ENCODE data around the gene HMGN4.
A peak's percentile ranks its signal among the peaks of the same experiment; 100 is the strongest.
"Not testable (repeated sequence)": the region's sequence is repeated elsewhere in the genome, so short reads cannot be mapped to it uniquely, and the experiment has no call there.

HMGN4 gene

DNA sequence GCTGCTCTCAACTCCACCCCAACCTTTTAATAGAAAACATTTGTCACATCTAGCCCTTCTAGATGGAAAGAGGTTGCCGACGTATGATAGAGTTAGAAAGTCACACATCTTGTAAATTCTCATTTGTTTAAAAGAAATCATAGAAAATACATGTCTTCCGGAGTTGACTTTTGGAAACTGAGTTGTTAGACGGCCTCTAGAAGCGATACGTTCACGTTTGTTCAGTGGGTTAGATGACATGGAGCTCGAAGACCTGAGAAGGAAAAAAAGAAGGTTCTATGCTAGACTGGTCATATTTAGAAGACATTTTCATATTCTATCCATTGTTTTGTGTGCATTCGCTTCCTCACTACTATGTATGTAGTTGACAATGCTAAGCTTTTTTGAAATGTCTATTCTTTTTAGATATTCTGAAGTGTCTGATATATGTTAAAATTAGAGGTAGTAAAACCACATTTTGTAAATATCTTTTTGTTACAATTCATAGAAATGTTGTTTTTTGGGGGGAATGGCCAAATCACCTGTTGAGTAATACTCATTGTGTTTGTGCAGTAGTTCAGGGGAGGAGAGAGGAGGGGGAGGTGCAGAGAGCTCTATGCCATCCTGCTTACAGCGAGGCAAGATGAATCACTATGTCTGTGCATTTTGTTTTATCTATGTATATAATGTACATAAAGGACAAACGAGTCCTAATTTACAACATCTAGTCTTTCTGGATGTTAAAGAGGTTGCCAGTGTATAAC is 15.5 kb upstream of the HMGN4 start:
- not testable (repeated sequence) for DNase-seq

DNA sequence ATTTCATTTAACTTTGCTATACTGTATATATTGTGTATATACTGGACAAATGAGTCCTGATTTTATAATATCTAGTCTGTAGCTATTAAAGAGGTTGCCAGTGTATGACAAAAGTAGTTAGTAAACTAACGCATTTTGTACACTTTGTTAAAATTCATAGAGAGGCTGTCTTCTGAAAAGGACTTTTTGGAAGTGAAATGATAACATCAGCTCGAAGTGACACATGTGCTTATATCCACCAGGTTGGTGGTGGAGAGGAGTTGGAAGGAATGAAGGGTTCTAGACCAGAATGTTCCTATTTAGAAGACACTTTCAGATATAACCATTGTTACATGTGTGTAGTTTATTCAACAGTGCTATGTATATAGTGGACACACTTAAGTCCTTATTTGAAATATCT is 13.9 kb upstream of the HMGN4 start:
- not testable (repeated sequence) for DNase-seq

DNA sequence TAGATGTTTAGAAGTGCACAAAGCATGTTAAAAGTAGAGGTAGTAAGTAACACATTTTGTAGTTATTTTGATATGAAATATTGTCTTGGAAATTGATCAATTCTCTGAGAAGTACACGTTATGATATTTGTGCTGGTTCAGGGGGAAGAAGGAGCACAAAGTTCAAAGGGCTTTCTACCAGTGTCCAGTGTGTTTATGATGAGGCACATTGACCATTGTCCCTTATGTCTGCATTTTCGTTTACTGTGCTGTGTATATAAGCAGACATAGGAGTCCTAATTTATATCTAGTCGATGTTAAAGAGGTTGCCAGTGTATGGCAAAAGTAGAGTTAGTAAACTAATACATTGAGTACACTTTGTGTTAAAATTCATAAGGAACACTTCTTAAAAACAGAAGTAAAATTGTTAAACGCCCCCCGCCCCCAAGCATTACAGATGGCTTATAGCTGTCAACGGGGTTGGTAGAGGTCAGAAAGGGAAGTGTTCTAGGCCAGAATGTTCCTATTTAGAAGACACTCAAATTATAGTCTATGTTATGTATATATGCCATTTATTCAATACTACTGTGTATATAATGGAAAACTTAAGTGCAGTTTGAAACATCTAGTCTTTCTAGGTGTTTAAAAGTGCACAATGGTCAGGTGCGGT is 13.3 kb upstream of the HMGN4 start:
- no peak for DNase-seq

DNA sequence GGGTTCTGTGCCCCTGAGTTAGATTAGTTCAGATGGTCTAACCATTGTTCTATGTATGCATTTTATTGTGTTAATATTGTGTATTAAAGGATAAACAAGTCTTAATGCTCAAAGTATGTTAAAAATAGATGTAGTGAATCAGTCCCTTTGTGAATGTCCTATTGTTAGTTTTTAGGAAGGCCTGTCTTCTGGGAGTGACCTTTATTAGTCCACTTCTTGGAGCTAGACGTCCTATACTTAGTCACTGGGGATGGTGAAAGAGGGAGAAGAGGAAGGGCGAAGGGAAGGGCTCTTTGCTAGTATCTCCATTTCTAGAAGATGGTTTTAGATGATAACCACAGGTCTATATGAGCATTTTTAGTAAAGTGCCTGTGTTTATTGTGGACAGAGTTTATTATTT is 12.3 kb upstream of the HMGN4 start:
- no peak for DNase-seq

DNA sequence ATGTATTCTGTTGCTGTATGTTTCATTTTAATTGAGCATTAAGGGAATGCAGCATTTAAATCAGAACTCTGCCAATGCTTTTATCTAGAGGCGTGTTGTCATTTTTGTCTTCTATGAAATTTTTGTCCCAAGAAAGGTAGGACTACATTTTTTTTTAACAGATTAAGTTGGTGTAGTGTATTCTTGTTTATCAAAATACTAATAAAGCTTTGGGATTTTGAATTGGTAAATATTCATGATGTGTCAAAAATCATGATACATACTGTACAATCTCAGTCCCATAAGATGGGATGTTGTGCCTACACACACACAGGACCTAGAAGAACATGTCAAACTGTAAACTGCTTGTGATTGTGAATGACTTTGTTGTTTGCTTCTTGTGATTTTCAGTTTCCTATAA is 11.2 kb upstream of the HMGN4 start:
- DNase-seq = no peak

DNA sequence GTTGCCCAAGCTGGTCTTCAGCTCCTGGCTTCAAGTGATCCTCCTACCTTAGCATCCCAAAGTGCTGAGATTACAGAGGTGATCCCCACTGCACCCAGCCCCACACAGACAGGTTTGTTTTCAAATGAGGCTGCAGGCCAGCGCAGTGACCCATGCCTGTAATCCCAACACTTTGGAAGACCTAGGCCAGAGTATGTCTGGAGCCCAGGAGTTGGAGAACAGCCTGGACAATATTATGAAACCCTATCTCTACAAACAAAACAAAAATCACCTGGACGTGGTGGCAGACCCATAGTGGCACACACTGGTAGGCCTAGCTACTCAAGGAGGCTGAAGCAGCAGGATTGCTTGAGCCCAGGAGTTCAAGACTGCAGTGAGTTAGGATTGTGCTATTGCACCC is 8.0 kb upstream of the HMGN4 start:
- DNase-seq = no peak

DNA sequence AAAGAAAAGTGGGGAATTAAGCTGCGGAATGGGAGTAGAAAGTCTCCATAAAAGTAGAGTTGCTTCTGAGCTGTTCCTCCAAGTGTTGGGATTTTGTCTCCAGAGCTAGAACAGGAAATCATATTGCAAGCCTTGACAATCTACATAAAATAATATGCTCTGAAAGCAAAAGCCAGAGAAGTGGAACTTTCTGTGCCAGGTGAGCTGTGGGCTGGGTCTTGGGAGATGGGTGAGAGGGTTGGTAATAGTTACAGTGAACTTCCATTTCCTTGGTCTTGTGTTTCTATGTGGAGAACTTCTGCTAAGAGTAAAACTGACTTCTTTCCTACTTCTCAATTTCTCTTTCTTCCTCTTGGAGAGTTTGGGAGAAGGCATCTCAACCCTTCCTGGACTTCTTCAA is 6.3 kb upstream of the HMGN4 start:
- DNase-seq = no peak

DNA sequence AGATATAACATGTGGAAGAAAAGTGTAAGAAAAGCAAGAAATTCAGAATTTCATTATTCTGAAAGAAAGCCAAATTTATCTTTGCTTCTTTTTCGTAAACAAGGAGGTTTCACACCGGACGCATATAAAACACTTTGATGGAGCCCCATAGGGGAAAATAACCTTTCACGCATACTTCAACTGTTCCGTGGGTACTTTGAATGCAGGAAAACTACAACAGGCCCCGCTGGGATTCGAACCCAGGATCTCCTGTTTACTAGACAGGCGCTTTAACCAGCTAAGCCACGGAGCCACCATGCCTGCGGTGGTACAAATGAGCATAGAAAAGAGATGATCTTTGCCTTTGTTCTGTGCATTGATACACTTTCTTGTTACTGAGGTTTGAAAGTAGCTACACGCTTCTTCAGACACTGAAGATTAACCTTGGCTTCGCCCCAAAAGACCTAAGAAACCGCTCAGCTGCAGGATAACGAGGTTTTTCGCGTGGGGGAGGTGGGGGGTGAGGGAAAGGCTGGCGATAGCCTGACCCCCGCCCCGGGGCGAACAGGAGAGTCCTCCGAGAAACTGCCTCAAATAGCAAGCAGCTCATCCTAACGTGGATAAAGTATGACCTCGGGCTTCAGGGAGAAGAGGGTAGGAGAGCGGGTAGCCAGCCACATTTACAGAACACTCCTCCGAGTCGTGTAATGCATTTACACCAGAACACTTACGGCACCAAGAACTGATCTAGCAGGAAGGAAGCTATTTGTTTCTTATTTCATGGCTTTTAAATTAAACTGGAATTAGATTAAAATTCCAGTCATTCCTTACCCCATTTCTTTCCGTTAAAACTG is 5.3 kb upstream of the HMGN4 start:
- DNase-seq = peak; percentile 95

DNA sequence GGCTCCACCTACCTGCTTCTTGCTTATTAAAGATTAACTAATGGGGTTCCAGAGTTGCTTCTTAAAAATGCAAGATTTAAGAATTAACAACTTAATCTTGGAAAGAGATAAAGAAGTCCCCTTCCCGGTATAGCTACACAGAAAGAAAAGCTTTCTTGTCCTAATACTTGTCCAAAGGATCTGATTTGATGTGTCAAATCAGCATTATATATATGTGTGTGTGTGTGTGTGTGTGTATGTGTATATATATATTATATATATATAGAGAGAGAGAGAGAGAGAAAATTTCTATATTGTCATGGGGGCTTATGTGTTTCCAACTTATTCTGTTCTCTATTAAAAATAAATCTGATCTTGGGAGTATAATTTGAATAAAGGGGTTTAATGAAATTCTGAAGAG is 4.6 kb upstream of the HMGN4 start:
- no peak for DNase-seq

DNA sequence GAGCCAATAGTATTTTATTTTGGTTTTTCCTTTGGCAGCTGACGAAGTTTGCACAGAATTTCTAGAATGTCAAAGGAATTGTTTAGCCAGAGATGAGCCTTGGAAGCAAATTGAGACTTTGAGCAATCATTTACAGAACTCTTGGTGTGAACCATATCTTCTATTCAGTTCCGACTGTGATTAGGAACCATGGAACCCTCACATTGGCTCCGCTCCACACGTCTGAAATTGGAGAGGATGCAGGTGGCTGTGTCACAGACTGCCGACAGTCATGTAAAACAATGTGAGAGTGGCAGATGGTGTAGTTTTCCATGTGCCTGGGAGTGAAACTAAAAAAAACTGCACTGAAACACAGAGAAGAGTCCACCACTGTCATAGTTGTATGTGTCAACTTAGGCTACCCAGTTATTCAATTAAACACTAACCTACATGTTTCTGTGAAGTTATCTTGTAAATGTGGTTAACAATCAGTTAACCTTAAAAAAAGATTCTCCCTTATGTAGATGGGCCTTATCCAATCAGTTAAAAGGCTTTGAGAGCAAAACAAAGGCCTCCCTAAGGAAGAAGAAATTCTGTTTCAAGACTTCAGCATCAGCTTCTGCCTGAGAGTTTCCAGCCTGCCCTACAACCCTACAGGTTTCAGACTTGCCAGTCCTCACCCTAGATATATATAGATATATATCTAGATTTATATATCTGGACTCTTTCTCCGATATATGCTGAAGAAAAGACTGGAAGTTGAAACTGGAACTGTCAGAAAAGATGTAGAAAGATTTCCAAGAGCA is 3.3 kb upstream of the HMGN4 start:
- DNase-seq = no peak

DNA sequence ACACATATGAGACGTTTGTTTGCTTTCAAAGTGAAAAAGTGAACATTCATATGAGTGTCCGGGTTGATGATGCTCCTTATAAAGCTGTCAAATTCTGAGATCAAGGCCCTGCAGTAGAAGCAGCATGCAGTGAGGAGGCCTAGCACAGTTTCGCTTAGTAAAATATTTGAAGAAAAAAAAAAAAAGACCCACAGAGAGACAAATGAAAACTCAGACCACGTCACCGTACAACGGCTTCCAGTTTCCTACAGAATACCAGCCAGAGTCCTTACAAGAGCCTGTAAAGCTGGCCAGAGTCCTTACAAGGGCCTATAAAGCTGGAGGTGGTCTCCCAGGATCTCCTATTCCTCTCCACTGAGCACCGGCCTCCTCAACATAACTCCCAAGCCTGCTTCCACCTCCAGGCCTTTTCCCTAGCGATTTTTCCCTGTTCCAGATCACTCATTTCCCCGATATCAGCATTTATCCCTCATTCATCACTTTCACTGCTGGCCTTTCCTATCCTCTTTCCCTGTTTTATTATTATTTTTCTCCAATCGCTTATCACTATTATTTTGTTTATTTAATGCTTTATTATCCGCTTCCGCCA is 1.5 kb upstream of the HMGN4 start:
- DNase-seq = peak; percentile 69

DNA sequence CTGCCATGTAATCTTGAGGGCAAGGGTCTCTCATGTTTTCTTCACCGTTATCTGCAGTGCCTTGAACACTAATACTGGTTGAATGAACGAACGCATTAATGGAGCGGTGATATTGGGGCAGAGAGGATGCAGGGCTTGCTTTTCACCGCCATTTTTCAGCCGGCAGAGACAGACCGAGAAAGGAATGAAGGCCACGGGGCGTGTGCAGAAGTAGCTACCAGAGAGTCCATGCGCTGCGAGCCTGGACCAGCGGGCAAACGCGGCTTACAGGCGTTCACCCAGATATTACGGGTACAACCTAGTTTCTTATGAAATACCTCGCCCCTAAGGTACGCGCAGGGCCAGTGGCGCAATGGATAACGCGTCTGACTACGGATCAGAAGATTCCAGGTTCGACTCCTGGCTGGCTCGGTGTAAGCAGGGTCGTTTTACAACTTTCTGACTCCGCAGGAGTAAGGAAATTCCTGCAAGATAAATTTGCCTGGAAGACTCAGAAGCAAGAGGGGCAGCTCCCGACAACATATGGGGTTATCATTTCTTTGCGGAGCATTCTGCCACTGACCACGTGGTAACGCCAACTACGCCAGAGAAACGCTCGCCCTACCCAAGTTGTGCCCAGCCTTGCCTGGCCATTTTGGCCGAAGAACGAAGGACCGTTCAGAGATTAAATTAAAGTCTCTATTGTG is 863 bp upstream of the HMGN4 start:
- peak; percentile 95 for DNase-seq

DNA sequence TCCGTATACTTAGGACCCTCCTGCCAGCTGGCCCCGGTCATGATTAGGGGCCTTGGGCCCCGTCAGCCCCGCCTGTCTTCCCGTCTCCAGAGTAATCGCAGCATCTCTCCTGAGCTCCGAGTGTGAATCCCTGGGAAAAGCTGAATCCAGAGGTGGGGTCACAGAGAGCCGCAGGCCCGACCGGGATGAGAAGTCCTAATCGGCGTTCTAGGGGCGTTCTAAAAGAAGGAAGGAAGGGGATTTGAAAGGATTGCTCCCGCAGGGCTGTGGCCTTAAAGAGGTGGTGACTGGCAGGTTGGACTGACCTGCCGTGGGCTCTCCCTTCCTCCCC is 371 bp downstream of the HMGN4 start:
- DNase-seq = no peak

DNA sequence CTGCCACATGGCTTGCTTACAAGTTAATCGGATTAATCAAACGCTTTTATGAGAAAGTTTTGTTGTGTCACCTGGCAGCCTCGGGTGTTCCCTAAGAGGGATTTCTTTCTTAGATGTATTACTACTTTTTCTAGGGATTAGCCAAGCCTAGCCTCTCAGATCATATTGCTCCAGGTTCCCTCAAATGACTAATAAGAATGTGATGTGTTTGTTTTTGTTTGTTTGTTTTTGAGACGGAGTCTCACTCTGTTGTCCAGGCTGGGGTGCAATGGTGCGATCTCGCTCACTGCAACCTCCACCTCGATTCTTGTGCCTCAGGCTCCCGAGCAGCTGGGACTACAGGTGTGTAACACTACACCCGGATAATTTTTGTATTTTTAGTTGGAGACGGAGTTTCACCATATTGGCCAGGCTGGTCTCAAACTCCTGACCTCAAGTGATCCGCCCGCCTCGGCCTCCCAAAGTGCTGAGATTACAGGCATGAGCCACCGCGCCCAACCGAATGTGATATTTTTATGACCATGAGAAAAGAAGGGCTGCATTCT is 977 bp downstream of the HMGN4 start:
- DNase-seq = no peak

DNA sequence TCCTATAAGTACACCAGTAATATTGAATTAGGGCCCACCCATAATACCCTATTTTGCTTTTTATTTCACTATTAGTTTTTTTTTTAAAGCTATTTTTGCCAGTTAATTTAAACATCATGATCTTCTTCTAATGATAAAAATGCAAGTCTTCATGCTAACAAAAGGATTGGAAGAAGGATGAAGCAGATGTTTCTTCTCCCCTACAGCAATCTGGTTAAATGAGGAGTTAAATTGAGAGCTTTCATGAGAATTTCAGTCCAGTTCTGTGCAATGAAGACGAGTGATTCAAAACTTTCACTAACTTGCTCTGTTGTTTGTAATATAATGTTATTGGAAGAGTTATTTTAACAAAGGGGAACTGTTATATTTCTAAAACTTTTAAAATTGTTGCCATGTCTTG is 3.4 kb downstream of the HMGN4 start:
- DNase-seq = no peak

DNA sequence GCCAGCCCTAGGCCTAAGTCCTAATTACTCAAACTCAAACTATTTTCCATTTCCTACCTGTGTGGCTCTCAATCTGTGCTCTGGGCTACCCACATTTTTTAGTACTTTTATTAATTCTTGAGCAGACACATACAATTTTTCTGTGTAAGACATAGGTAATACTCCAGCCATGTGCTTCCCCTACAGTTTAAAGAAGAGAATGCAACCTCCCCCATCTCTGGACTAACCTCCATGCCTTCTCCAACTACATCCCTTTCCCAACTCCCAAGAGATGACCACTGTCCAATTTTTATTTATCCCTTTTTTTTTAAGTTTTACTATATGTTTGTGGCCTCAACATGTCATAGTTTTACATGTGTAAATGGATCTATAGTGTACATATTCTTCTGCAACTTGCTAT is 5.8 kb downstream of the HMGN4 start:
- no peak for DNase-seq

DNA sequence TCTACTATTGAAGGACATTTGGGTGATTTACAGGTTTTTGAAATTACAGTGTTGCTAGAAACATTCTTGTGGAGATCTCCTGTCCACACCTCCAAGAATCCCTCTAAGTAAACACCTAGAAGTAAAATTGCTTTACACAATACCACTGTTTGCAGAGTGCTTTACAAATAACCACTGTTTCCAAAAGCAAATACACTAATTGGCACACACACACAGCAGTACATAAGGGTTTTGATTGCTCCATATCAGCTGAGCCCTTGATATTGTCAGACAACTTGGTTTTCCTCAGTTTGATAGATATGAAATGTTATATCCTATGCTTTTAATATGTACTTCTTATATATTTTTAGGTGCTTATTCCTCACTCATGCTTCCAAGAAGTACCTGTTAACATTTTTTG is 6.3 kb downstream of the HMGN4 start:
- DNase-seq = no peak

DNA sequence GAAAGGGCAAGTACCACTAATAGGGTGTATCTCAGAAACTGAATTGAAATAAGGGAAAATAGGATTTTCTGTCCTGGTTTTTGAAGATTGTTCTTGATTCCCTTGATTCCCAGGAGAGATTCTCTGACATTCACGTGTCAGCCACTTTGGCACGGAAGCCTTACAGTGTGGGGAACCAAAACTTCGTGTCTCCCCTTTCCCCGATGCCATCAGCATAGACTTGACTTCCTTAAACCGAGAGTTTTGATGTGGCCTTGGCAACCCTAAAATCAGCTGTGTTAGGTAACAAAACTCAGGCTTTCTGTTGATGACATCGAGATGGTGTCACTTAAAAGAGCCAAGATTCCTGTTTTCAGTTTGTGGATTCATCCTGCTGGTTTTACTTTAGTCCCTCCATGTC is 7.5 kb downstream of the HMGN4 start:
- no peak for DNase-seq

DNA sequence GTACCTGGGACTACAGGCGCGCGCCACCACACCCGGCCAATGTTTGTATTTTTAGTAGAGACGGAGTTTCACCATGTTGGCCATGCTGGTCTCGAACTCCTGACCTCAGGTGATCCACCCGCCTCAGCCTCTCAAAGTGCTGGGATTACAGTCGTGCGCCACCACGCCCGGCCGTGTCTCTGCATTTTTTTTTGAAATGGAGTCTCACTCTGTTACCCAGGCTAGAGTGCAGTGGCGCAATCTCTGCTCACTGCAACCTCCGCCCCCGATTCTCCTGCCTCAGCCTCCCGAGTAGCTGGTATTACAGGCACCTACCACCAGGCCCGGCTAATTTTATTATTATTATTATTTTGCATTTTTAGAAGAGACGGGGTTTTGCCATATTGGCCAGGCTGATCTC is 9.2 kb downstream of the HMGN4 start:
- DNase-seq = not testable (repeated sequence)

DNA sequence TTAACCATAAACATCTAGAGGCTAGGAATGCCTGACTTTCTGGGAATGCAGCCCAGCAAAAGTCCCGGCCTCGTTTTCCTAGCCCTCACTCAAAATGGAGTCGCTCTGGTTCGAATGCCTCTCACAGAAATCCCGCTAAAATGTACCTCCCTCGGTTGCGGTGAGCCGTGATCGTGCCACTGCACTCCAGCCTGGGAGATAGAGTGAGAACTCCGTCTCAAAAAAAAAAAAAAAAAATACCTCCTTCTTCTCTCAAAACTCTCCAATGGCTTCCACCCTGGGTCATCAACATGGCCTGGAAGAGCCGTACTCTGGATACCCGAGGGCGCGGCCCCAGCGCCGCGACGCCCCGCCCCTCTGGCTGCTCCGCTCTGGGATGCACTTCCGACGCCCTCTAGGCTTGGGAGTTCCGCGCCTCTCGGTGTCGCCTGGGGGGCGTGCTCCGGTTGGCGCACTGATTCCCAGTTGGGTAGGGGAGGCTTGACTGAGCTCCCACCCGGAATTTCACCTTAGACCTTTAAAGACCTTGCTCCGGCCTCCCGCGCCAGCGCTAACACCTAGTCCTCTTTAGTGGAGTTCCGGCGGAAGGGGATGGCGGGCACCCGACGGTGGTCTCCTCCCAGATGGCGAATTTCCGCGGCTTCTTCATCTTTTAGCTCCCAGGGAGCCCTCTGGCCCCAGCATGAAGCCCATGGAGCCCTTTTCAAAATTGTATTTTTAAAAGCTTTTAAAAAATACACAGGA is 12.3 kb downstream of the HMGN4 start:
- peak; percentile 83 for DNase-seq

DNA sequence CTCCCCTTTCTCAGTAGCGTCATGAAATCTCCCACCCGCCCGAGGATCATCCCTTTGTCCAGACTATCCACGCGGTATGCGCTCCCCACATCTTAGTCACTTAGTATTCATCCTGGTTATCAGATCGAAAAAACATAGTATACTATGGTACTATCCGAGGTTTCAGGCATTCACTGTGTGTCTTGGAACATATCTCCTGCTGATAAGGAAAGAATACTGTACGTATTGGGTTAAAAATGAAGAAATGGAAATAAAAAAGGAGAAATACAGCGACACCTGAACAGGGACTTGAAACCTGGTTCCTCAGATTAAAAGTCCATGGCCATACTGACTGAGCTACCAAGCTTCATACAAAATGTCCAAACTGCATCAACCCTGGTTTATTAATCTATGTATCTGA is 14.0 kb downstream of the HMGN4 start:
- no peak for DNase-seq

All from activated effector memory CD4-positive, alpha-beta T cell treated with anti-CD3 and anti-CD28 coated beads, Interleukin-2, amount 50 U/mL, for 16 hours (primary cell).